BE2C (cell line): ENCODE measurements around the gene SCAMP3. TPM values are rescaled to one million over a fixed set of nuclear protein-coding genes. Genes with fewer than 3 reads are reported as not detected.

Experiments used
- DNase-seq: peaks from one replicate; pipeline ENCODE4 v3.0.0-alpha.2; 2020
- H3K27me3 ChIP-seq: fragments of 250-450 bp; sonication (Bioruptor Pico); 2 replicates; pipeline ENCODE4 v1.5.1; 2020; ENCODE audit warnings: mild to moderate bottlenecking
- H3K36me3 ChIP-seq: fragments of 250-450 bp; sonication (Bioruptor Pico); 2 replicates; pipeline ENCODE4 v1.5.1; 2020; ENCODE audit warnings: mild to moderate bottlenecking
- H3K4me1 ChIP-seq: fragments of 250-450 bp; sonication (Bioruptor Pico); 2 replicates; pipeline ENCODE4 v1.5.1; 2020
- H3K4me3 ChIP-seq: 2 replicates; pipeline ENCODE4 v1.5.1; 2011; ENCODE audit warnings: low read depth, low read length
- H3K9me3 ChIP-seq: fragments of 250-450 bp; sonication (Bioruptor Pico); 2 replicates; pipeline ENCODE4 v1.5.1; 2020
- polyA plus RNA-seq: library from polyadenylated mRNA; unstranded; fragments of >200 nt; gene quantifications from one replicate; pipeline ENCODE4 v1.2.1, GENCODE V29; 2012; ENCODE audit warnings: low read depth, missing spikeins; ENCODE audit not compliant: insufficient read length, insufficient read depth
- TF ChIP-seq, protein P1 (sequence below): IDR thresholded peaks from 2 replicates; pipeline ENCODE4 v1.5.1; 2012; ENCODE audit warnings: mild to moderate bottlenecking, low read depth, low read length

SCAMP3 gene
- polyA plus RNA-seq, result 203 TPM

DNA sequence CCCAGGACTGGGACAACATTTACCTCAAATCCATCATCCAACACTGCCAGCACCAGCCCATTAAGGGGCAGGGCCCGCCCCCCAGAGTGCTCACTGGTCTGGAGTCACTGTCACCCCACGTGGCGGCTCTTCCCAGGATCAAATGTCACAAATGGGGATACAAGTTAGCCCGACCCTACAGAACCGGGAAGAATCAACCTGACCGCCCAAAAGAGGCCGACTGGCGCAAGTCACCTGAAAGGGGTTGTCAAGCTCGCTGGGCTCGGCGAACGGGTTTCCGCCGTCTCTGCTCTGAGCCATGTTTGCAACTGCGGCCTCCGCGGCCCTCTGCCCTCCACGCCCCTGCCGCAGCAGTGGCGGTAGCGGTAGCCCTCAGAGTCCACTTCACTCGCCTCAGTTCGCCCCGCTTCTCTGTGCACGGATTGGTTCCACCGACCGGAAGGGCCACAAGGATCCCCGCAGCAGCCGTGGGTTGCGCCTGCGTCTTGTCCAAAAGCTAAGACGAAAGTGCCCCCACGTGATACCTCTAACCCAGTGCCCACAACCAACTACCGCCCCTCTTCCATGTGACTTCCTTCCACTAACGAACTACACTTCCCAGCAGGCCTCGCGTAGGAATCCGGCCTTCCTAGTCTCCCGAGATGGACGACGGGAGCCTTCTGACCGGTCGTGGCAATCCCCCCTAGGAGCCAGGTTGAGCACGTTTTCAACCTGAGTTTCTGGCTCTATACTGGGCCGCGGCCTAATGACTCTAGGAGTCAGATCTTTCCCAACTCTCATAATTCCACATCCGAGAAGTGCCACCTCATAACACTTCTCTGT, at the start of gene SCAMP3:
Gene SCAMP3 (minus strand): TSS at position 509 of the 822 bp plus-strand sequence. CDS start 209 bp downstream, at position 300.
- Histone ChIP-seq H3K4me3 (peak within 1 kb of the TSS; percentile 97), H3K36me3 (peaks cover 51% of the 10 kb centered on the region)

GRCh38 chr1:155309423-155310021, 47.4 kb upstream of the SCAMP3 start:
- Histone ChIP-seq H3K27me3 (no peaks in the 10 kb centered on the region), H3K4me1 (peaks cover 2% of the 10 kb centered on the region; the same call in 1 of the 2 replicates), H3K36me3 (peaks cover 20% of the 10 kb centered on the region), H3K4me3 (peak overlapping the region; percentile 93), H3K9me3 (no peaks in the 10 kb centered on the region)
- DNase-seq, result no peak
- TF ChIP-seq, protein P1, sequence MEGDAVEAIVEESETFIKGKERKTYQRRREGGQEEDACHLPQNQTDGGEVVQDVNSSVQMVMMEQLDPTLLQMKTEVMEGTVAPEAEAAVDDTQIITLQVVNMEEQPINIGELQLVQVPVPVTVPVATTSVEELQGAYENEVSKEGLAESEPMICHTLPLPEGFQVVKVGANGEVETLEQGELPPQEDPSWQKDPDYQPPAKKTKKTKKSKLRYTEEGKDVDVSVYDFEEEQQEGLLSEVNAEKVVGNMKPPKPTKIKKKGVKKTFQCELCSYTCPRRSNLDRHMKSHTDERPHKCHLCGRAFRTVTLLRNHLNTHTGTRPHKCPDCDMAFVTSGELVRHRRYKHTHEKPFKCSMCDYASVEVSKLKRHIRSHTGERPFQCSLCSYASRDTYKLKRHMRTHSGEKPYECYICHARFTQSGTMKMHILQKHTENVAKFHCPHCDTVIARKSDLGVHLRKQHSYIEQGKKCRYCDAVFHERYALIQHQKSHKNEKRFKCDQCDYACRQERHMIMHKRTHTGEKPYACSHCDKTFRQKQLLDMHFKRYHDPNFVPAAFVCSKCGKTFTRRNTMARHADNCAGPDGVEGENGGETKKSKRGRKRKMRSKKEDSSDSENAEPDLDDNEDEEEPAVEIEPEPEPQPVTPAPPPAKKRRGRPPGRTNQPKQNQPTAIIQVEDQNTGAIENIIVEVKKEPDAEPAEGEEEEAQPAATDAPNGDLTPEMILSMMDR, result no peak

More for the DNA sequence above, at the start of gene SCAMP3:
- TF ChIP-seq, protein P1, result no peak
- DNase-seq, result peak; percentile 96
- H3K27me3 ChIP-seq, result no peaks in the 10 kb centered on the region
- H3K9me3 ChIP-seq, result no peaks in the 10 kb centered on the region
- H3K4me1 ChIP-seq, result no peaks in the 10 kb centered on the region

DNA sequence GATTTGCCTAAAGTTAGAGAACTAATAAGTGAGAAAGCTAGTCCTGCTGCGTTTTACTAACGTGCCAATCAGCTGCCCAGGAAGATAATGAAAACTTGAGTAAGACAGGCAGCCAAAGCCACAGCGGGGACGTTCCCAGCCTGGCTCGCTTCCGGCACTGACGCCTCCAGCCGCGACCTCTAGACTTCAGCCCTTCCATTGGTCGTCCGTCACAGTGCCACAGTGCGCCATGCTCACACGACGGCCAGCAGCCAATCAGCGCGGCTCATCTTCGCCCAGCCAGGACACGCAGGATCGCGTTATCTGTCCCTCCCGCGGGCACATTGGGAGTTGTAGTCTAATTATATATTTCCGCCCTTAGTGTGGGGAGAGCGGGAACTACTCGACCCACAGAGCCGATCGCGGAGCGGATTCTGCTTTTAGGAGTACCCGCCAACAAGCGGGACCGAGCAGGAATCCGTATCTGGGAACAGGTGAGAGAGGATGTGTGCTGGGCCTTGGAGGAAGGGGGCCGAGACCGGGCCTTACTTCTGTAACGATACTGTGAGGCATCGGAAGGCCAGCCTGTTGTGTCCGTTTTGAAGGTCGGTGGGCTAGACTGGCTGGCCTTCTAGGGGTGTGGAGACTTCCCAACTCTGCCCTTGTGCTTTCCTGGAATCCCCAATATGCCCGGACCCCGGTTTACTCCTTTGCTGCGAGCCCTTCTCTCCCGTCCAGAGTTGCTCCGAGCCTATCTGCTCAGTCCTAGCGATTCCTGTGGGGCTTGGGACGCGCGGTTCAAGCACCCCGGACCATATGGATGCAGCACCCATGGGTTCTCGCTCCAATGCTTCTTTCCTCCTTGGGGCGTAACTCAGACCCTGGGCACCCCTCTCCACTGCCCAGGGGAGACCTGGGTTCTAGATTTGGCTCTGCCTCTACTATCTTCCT, 46.6 kb upstream of the SCAMP3 start, which contains the start of gene FDPS:
Gene FDPS (plus strand): TSS at position 374 of the 930 bp plus-strand sequence. CDS start 924 bp downstream, outside the sequence.
- Histone ChIP-seq H3K4me3 (peak within 1 kb of the TSS; percentile 93), H3K9me3 (no peaks in the 10 kb centered on the region), H3K36me3 (peaks cover 20% of the 10 kb centered on the region), H3K4me1 (peaks cover 2% of the 10 kb centered on the region; the same call in 1 of the 2 replicates), H3K27me3 (no peaks in the 10 kb centered on the region)
- peak; percentile 98 for DNase-seq
- TF ChIP-seq, protein P1, result no peak

DNA sequence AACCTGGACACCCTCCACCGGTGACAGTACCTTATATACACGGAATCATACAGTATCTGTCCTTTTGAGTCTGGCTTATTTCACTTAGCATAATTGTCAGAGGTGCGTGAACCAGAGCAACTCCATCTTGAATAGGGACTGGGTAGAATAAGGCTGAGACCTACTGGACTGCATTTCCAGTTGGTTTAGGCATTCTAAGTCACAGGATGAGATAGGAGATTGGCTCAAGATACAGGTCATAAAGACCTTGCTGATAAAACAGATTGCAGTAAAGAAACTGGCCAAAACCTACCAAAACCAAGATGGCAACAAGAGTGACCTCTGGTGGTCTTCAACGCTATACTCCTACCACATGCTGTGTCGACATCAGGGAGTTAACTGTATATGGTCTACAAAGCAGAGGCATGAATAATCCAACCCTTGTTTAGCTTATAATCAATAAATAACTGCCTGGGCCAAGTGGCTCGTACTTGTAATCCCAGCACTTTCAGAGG, 45.1 kb upstream of the SCAMP3 start:
- DNase-seq, result no peak

GRCh38 chr1:155305881-155306391, 43.8 kb upstream of the SCAMP3 start:
- TF ChIP-seq, protein P1, result no peak
- peaks cover 5% of the 10 kb centered on the region for H3K36me3 ChIP-seq
- no peak overlapping the region for H3K4me3 ChIP-seq
- H3K9me3 ChIP-seq, result no peaks in the 10 kb centered on the region
- H3K27me3 ChIP-seq, result no peaks in the 10 kb centered on the region
- H3K4me1 ChIP-seq, result peaks cover 2% of the 10 kb centered on the region; the same call in 1 of the 2 replicates
- DNase-seq, result no peak

More for the DNA sequence above, 45.1 kb upstream of the SCAMP3 start:
- peaks cover 12% of the 10 kb centered on the region for H3K36me3 ChIP-seq
- H3K4me3 ChIP-seq, result no peak overlapping the region
- no peaks in the 10 kb centered on the region for H3K9me3 ChIP-seq
- H3K4me1 ChIP-seq, result peaks cover 2% of the 10 kb centered on the region; the same call in 1 of the 2 replicates
- TF ChIP-seq, protein P1, result peak; percentile 63
- H3K27me3 ChIP-seq, result no peaks in the 10 kb centered on the region
